Bronchial epithelial cell (primary cell): ENCODE data around the gene GOLGA8A. TPM values are rescaled to one million over a fixed set of nuclear protein-coding genes. Genes with fewer than 3 reads are reported as not detected.

Experiments used
- DNase-seq: peaks from one replicate; pipeline ENCODE4 v3.0.0-alpha.2; 2010; ENCODE audit warnings: low read depth
- FAIRE-seq: peaks from 2 replicates; lab custom pipeline; 2011; peaks lifted over from hg19 to GRCh38; lab: Jason Lieb, UNC
- H3K27me3 ChIP-seq: 2 replicates; pipeline ENCODE4 v1.5.1; 2011; ENCODE audit warnings: low read length; ENCODE audit not compliant: control insufficient read depth, insufficient read depth
- H3K36me3 ChIP-seq: 2 replicates; pipeline ENCODE4 v1.5.1; 2011; ENCODE audit warnings: low read length; ENCODE audit not compliant: control insufficient read depth, insufficient read depth
- H3K4me3 ChIP-seq: 2 replicates; pipeline ENCODE4 v1.5.1; 2011; ENCODE audit warnings: mild to moderate bottlenecking, low read depth, low read length, control low read depth
- total RNA-seq: library from RNA; depleted of rRNA; stranded (reverse); fragments of >200 nt; gene quantifications from 2 replicates; pipeline ENCODE4 v1.2.1, GENCODE V29; 2014
- TF ChIP-seq, protein P1 (sequence below): IDR thresholded peaks from 2 replicates; pipeline ENCODE4 v1.5.1; 2011; ENCODE audit warnings: mild to moderate bottlenecking, moderate library complexity, low read length, control low read depth, inconsistent platforms; ENCODE audit not compliant: insufficient read depth, severe bottlenecking

The GOLGA8A gene
- total RNA-seq, 1 donor from 2014 or later = 32.6 TPM

DNA sequence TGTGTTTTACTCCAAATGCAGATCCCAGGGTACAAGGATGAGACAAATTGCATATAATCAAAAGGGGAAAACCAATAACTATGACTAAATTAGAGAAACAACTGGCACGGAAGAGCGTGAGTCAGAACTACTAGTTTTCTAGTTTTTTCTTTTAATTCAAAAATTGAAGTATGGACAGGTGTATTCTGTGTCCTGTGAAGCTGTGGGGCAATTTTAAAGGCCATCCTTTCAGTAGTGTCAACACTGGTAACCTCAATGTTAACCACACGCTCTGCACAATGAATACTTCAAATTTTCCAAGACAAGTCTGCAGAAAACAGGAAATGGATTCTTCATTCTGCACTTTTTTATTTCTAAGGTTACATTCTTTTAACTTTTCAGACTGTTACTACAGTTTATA, 32.5 kb upstream of the GOLGA8A start:
- TF ChIP-seq, protein P1, sequence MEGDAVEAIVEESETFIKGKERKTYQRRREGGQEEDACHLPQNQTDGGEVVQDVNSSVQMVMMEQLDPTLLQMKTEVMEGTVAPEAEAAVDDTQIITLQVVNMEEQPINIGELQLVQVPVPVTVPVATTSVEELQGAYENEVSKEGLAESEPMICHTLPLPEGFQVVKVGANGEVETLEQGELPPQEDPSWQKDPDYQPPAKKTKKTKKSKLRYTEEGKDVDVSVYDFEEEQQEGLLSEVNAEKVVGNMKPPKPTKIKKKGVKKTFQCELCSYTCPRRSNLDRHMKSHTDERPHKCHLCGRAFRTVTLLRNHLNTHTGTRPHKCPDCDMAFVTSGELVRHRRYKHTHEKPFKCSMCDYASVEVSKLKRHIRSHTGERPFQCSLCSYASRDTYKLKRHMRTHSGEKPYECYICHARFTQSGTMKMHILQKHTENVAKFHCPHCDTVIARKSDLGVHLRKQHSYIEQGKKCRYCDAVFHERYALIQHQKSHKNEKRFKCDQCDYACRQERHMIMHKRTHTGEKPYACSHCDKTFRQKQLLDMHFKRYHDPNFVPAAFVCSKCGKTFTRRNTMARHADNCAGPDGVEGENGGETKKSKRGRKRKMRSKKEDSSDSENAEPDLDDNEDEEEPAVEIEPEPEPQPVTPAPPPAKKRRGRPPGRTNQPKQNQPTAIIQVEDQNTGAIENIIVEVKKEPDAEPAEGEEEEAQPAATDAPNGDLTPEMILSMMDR = no peak
- Histone ChIP-seq H3K27me3 (no peaks in the 10 kb centered on the region), H3K36me3 (no peaks in the 10 kb centered on the region), H3K4me3 (no peak overlapping the region)
- FAIRE-seq (no peak), DNase-seq (no peak)

DNA sequence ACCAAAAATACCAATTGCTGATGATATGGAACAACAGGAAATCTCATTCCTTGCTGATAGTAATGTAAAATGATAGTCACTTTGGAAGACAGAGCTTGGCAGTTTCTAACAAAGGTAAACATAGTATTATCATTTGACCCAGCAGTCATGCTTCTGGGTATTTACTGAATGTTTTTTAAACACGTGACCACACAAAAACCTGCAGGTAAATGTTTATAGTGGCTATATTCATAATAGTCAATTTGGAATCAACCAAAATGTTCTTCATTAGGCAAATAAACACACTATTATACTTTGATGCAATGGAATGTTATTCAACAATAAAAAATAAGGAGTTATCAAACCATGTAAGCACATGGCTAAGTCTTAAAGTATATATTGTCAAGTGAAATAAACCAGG, 24.1 kb upstream of the GOLGA8A start:
- Histone ChIP-seq H3K36me3 (no peaks in the 10 kb centered on the region), H3K4me3 (no peak overlapping the region), H3K27me3 (no peaks in the 10 kb centered on the region)
- no peak for DNase-seq
- TF ChIP-seq, protein P1 = no peak
- FAIRE-seq = no peak

DNA sequence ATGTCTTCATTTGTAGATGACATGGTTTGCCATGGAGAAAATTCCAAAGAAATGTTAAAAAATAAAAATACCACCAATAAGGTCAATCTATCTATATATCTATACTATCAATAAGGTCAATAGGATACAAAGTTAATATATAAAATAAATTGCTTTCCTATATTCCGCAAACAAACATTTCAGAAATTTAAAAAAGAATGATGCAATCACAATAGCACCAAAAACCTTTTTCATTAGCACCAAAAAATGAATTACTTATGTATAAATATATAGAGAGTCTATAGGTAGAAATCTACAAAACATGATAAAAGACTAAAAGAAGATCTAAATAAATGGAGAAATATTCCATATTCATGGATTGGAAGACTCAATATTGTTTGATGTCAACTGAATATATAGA, 22.8 kb upstream of the GOLGA8A start:
- TF ChIP-seq, protein P1 = no peak
- DNase-seq (no peak), FAIRE-seq (no peak)
- no peaks in the 10 kb centered on the region for H3K36me3 ChIP-seq
- no peaks in the 10 kb centered on the region for H3K27me3 ChIP-seq
- no peak overlapping the region for H3K4me3 ChIP-seq

DNA sequence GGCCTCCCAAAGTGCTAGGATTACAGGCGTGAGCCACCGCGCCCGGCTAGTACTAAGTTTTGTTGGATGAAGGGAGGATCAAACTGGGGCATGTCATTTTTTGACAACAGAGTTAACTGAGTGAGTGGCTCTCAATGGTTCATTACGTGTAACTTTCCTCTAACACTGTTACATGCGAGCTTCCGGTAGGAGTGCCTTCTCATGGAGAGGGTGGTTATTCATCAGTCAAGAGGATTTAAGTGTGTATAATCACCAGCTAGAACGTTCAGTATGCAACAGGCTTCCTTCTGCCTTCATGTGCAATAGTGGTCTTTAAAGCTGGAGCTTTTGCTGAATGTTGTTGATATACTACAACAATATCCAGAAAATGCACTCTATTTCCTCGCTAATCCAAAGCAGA, 19.1 kb upstream of the GOLGA8A start:
- FAIRE-seq (no peak), DNase-seq (no peak)
- no peaks in the 10 kb centered on the region for H3K36me3 ChIP-seq
- no peak overlapping the region for H3K4me3 ChIP-seq
- TF ChIP-seq, protein P1 = no peak
- no peaks in the 10 kb centered on the region for H3K27me3 ChIP-seq

DNA sequence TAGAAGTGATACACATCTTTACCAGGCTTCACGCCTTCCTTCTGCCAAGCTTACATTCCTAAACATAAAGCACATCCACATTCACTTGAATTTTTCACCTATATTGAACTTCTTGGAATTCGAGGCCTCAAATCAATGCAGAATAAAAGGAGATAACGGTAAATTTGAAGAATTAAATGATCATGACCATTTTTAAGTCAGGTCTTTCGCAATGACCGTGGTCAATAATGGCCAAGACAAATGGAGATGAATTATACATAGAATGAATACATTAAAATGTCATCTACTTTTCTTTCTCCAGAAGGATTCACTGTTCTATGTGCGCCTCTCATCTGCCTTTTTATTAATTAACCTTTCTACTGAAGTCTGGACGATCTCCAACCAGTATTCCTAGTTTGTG, 5.3 kb upstream of the GOLGA8A start:
- Histone ChIP-seq H3K27me3 (peaks cover 4% of the 10 kb centered on the region), H3K36me3 (no peaks in the 10 kb centered on the region), H3K4me3 (no peak overlapping the region)
- no peak for DNase-seq
- TF ChIP-seq, protein P1 = no peak
- FAIRE-seq = no peak

DNA sequence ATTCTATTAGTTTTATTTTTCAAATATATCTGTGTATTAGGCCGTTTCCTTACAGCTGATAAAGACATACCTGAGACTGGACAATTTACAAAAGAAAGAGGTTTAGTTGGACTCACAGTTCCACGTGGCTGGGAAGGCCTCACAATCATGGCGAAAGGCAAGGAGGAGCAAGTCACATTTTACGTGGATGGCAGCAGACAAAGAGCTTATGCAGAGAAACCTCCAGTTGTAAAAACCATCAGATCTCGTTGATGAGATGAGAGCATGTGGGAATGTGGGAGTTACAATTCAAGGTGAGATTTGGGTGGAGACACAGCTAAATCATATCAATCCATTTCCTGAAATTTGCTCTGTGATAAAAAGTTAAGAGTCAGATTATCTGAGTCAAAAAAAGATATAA, 2.3 kb upstream of the GOLGA8A start:
- Histone ChIP-seq H3K27me3 (peaks cover 4% of the 10 kb centered on the region), H3K4me3 (no peak overlapping the region), H3K36me3 (no peaks in the 10 kb centered on the region)
- TF ChIP-seq, protein P1 = no peak
- FAIRE-seq = no peak
- no peak for DNase-seq
